ENCODE measurements around the gene ARAP1.

GRCh38 chr11:72702577-72703241, 49.5 kb downstream of the ARAP1 start:
- TF ChIP-seq POLR2A (IDR thresholded peaks at IDR 0.05) (no peak), CTCF (IDR thresholded peaks at IDR 0.05 in 4 of 5, conservative IDR thresholded peaks at IDR 0.05 in 1 of 5) (no peak)

Data from gastrocnemius medialis (tissue), 4 donors.